Measurements from ENCODE around the gene BTNL9. TPM values are rescaled to one million over a fixed set of nuclear protein-coding genes. Genes with fewer than 3 reads are reported as not detected.
A peak's percentile ranks its signal among the peaks of the same experiment; 100 is the strongest.

The BTNL9 gene
- total RNA-seq, 1 donor from 2014 or later, result not detected

- Histone ChIP-seq H3K4me3 (ENCODE audit: low read depth, low read length) (no peak overlapping the region), H3K36me3 (ENCODE audit: control insufficient read depth, insufficient read depth, low read length) (no peaks in the 10 kb centered on the region), H3K27me3 (ENCODE audit: control insufficient read depth, insufficient read depth, low read length) (peaks cover 30% of the 10 kb centered on the region)
- no peak for TF ChIP-seq CTCF (IDR thresholded peaks at IDR 0.05; ENCODE audit: insufficient read depth, low read length, severe bottlenecking)
- DNase-seq (ENCODE audit: low read depth) (no peak), FAIRE-seq (peak; percentile 47)
Measured at GRCh38 chr5:181056431-181056830, 16.4 kb downstream of the BTNL9 start.

GRCh38 chr5:181058321-181058720 is 18.3 kb downstream of the BTNL9 start:
- no peak for DNase-seq (ENCODE audit: low read depth)
- no peaks in the 10 kb centered on the region for H3K36me3 ChIP-seq (ENCODE audit: control insufficient read depth, insufficient read depth, low read length)
- FAIRE-seq, result no peak
- H3K27me3 ChIP-seq (ENCODE audit: control insufficient read depth, insufficient read depth, low read length), result peaks cover 27% of the 10 kb centered on the region
- H3K4me3 ChIP-seq (ENCODE audit: low read depth, low read length), result no peak overlapping the region
- TF ChIP-seq CTCF (IDR thresholded peaks at IDR 0.05; ENCODE audit: insufficient read depth, low read length, severe bottlenecking), result no peak

- H3K36me3 ChIP-seq (ENCODE audit: control insufficient read depth, insufficient read depth, low read length), result no peaks in the 10 kb centered on the region
- H3K27me3 ChIP-seq (ENCODE audit: control insufficient read depth, insufficient read depth, low read length), result peaks cover 22% of the 10 kb centered on the region
- DNase-seq (ENCODE audit: low read depth), result no peak
- no peak for FAIRE-seq
- no peak for TF ChIP-seq CTCF (IDR thresholded peaks at IDR 0.05; ENCODE audit: insufficient read depth, low read length, severe bottlenecking)
- H3K4me3 ChIP-seq (ENCODE audit: low read depth, low read length), result no peak overlapping the region
Measured at GRCh38 chr5:181058786-181059296, 18.8 kb downstream of the BTNL9 start.

- no peak for FAIRE-seq
- peaks cover 15% of the 10 kb centered on the region for H3K27me3 ChIP-seq (ENCODE audit: control insufficient read depth, insufficient read depth, low read length)
- H3K4me3 ChIP-seq (ENCODE audit: low read depth, low read length), result no peak overlapping the region
- DNase-seq (ENCODE audit: low read depth), result no peak
- no peak for TF ChIP-seq CTCF (IDR thresholded peaks at IDR 0.05; ENCODE audit: insufficient read depth, low read length, severe bottlenecking)
- H3K36me3 ChIP-seq (ENCODE audit: control insufficient read depth, insufficient read depth, low read length), result no peaks in the 10 kb centered on the region
Measured at GRCh38 chr5:181059297-181060230, 19.5 kb downstream of the BTNL9 start.

- DNase-seq (ENCODE audit: low read depth), result no peak
- peaks cover 13% of the 10 kb centered on the region for H3K27me3 ChIP-seq (ENCODE audit: control insufficient read depth, insufficient read depth, low read length)
Measured at GRCh38 chr5:181060231-181060590, 20.1 kb downstream of the BTNL9 start.

More at GRCh38 chr5:181060231-181060590, 20.1 kb downstream of the BTNL9 start:
- H3K36me3 ChIP-seq (ENCODE audit: control insufficient read depth, insufficient read depth, low read length), result no peaks in the 10 kb centered on the region
- TF ChIP-seq CTCF (IDR thresholded peaks at IDR 0.05; ENCODE audit: insufficient read depth, low read length, severe bottlenecking), result no peak
- no peak for FAIRE-seq
- H3K4me3 ChIP-seq (ENCODE audit: low read depth, low read length), result no peak overlapping the region

Measured in bronchial epithelial cell (primary cell).